Hematopoietic multipotent progenitor cell (in vitro differentiated cells): Measurements from ENCODE around the gene ARVCF. TPM values are rescaled to one million over a fixed set of nuclear protein-coding genes. Genes with fewer than 3 reads are reported as not detected.

ENCODE experiments used
- DNase-seq, 3 donors: peaks; one replicate each; pipeline ENCODE4 v3.0.0-alpha.2; 2011 to 2015; ENCODE audit warnings: low read depth in 2 of 3, low spot score in 2 of 3
- total RNA-seq: library from RNA; depleted of rRNA; stranded (reverse); fragments of >200 nt; gene quantifications from one replicate; pipeline ENCODE4 v1.2.3, GENCODE V29; 2012

The ARVCF gene
- total RNA-seq, 1 donor = 60.9 TPM

DNA sequence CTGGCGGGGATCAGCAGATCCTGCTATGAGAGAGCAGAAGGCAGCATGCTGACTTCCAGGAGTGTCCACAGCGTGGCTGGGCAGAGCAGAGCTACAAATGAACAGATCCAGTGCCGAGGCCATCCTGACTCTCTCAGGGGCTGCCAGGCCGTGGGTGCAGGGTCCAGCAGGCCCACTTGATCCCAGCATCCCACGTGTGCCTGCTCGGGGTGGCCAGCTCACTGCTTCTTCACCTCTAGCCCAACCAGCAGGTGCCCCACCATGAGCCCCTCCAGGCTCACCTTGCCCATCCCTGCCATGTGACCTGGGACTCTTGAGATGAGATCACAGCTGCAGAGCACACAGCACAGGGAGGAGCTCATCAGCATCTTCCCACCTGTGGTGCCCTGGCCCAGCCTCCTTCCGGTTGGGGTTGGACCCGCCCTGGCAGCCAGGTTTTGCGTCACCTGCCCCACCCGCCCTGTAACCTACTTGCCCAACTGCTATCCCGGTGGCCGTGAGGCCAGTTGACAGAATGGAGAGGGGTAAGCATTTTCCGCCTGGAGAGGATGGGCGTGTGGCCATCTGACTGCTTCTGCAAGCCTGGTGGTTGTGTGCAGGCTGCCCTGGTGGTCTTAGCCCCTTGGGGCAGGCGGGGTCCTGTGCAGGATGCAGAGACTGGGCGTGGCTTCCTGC is 15.2 kb upstream of the ARVCF start:
- no peak for DNase-seq

DNA sequence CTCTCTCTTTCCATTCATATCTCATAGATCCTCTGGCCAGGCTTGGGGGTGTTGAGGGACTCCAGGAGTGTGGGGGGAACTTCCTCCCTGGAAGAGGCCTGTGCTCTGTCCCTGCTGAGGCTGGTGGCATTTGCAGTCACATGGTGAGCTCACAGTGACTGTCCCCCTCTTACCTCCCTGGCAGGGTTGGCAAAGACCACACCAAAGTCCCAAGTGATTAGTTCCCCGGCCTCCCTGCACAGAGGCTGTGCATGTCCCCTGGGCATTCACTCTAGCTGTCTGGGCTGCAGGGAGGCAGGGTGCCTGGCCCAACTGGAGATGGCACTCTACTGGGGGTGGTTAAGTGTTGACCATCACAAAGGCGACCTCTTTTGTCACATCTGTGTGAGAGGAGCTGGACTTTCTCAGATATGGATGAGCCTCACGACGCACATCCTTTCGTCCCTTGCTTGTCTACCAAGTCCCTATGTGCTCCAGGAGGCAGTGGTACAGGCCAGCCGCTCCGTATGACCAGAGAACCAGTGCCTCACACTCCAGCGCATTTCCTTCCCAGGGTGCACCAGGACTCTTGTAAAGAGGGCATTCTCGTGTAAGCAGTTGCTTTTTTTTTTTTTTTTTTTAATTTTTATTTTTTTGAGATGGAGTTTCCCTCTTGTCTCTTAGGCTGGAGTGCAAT is 13.1 kb upstream of the ARVCF start:
- no peak for DNase-seq

DNA sequence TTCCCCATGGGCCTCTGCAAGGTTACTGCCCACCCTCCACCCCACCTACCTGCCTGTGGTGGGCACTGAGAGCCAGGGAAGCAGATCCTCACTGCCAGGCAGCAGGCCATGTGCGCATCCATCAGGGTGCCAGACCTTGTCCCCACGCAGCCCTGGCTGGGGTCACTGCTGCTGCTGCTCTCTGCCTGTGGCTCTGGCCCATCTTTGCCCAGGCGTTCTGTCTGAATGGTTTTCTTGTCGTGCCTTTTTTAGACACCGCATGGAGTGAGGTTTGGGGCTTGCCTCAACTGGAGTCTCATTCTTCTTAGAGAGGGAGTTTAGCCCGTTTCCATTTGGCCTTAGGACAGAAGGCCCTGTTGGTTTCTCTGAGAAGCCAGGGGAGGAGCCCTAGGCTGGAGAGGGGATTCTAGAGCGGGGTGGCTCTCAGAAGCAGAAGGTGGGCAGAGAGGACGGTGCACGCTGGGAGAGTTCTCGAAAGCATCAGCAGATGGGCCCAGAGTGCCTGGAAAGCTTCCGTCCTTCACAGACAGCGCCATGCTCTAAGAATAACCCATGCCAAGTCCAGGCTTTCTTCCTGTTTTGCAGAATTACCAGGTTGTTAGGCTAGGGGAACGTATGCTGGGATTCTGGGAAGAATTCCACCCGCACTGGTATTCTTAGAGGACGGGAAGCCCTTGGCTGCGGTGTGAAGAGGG is 12.4 kb upstream of the ARVCF start:
- no peak for DNase-seq

DNA sequence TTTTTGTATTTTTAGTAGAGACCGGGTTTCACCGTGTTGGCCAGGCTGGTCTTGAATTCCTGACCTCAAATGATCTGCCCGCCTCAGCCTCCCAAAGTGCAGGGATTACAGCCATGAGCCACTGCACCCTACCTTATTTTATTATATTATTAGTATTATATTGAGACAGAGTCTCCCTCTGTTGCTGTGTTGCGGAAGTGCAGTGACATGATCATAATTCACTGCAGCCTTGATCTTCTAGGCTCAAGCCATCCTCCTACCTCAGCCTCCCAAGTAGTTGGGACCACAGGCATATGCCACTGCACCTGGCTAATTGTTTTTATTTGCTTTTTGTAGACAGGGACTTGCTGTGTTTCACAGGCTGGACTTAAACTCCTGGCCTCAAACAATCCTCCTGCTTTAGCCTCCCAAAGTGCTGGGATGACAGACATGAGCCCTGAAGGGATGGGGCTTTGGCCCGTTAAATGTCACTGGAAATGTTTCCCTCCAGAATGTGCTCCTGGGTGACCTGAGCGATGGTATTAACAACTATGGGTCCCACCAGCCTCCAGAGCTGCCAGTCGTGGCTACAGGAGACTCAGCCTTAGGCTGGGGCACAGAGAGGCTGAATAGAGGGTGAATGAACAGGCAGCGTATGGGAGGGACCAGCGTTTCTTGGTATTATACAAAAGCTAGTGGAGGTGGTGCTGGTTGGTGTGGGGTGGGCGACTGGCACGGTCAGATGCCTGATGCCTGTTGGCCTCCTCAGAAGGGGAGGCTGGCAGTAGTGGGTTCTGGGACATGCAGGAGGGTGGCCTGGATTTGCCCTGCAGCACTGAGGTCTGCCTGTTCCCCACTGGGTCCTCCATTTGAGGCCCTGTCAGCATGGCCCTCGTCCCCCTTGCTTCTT is 11.6 kb upstream of the ARVCF start:
- peak in 1 of 3 donors; percentile 44 for DNase-seq

DNA sequence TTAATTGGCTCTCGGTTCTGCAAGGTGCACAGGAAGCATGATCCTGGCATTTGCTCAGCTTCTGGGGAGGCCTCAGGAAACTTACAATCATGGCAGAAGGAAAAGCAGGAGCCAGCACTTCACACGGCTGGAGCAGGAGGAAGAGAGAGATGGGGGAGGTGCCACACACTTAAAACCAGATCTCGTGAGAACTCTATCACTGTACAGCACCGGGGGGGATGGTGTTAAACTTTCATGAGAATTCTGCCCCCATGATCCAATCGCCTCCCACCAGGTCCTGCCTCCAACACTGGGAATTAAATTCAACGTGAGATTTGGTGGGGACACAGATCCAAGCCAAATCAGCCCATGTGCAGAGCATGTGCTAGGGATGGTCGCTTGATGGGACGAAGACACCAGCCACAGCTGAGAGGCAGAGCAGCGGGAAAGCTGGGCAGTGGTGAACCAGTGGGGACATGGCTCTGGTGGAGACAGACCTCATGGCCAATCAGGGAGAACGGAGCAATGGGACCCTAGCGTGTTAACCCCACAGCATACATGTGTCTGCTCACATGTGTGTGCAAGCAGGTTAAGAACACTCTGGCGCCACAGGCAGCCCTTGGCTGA is 10.5 kb upstream of the ARVCF start:
- DNase-seq = no peak

DNA sequence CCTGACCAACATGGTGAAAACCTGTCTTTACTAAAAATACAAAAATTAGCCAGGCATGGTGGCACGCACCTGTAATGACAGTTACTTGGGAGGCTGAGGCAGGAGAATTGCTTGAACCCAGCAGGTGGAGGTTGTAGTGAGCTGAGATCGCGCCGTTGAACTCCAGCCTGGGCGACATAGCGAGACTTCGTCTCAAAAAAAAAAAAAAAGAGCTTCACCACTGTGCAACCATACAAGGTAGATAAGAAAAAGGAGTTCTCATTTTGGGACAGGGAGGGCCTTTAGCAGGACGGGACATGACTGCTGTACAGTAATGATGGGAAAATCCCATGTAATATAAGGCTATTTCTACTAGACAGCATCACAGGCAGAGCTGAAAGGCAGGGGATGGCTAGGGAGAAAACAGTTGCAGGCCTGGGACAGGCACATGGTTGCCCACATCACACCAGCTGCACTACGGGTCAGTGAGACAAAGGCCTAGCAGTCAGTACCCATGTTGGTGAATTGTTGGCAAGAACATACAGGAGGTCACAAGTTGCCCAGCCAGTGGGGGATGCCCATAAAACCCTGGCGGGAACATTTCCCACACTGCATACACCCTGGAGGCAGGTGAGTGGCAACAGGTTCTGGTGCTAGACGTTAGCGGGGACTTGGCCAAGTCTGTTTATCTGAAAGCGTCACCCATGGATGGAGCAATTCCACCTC is 9.7 kb upstream of the ARVCF start:
- no peak for DNase-seq

DNA sequence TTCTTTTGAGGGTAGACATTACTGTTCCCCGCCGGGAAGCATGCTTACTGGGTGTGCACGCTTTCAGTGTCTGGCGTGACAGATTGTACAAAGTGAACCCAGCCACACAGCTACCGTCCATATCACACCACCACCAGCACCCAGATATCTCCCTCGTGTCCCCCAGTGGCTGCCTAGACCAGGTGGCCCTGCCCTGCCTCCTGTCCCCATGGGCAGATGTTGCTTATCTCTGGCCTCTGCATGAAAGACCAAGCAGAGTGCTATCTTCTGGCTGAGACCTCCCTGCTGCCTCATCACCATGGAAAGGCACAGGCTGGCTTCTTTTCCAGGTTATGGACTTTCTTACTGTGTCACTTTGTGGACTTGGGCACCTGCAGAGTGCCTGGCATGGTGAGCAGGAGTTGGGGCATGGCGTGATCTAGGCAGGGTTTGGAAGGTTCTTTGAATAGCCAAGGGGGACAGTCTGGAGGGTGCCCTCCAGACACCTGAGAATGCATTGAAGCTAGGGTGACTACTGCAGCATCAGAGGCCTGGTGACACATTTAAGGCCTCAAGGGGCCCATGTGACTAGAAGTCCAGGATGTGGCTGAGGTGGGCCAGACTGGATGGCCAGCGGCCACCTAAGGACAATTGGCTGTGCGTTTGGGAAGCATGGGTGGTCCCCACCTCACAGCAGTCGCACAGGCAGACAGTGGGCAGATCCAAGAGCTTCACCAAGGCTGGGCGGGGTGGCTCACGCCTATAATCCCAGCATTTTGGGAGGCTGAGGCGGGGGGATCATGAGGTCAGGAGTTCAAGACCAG is 9.0 kb upstream of the ARVCF start:
- DNase-seq = peak in 1 of 3 donors; percentile 30

DNA sequence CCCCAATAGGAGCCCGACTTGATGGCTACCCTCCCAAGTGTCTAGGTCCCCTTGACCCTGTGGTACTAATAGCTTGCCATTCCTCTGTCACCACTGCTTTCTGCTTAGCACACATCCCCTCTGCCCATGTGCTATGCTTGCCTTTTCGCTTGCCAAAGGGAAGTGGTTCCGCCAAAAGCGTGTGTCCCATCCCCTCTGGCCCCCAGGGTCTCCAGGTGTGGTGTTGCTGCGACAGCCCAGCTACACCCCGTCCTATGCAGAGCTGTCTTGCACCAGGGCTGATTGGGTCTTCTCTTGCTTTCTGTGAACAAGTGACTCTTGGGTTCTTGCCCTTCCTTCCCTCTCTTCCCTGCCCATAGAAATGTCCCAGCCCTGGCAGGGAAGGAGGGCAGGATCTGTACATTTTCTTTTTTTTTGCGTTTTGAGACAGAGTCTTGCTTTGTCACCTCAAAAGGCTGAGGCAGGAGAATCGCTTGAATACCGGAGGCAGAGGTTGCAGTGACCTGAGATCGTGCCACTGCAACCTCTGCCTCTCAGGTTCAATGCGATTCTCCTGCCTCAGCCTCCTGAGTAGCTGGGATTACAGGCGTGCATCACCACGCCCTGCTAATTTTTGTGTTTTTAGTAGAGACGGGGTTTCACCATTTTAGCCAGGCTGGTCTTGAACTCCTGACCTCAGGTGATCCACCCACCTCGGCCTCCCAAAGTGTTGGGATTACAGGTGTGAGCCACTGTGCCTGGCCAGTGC is 8.2 kb upstream of the ARVCF start:
- DNase-seq = no peak

DNA sequence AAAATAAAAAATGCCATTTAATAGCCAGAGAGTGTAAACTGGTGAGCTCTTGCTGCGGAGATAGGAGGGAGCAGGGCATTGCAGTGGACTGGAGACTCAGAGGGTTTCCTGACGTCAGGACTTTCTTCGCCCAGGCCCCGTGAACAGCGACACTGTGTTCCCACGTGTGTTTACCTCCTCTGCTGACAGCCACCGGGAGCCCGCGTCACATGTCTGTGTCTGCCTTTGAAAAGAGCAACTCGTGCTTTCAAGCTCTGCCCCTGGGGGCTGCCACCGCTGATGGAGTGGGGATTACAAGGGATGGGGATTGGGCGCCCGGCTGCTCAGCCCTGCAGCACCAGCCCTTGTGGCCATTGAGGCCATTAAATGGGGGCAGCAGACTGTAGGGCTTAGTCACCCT is 7.6 kb upstream of the ARVCF start:
- no peak for DNase-seq

DNA sequence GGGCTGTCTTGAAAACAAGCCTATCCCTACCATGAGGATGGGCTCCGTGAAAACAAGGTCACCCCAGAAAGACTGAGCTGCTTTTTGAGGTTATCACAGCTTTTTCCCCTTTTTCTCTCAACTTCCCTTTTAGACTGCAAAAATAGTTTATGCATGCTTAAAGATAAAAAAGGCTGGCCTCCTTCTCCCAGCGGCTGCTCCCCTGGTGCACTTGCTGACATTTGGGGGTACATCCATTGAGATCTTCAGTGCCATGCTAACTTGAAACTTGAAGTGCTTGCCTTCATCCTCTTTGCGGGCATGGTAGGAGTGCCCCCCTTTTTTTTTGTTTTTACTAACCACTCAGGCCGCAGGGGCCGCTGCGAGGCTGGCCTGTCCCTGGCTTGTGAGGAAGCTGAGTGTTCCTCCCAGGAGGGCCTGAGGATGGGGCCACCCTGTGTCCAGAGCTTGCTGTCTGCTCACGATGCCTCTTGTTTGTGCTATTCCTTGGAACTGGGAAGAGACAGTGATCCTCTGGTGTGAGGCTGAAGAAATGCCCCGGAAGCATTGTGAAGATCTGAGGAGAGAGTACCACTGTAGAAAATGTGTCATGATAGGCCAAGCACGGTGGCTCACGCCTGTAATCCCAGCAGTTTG is 6.5 kb upstream of the ARVCF start:
- peak in 1 of 3 donors; percentile 44 for DNase-seq

DNA sequence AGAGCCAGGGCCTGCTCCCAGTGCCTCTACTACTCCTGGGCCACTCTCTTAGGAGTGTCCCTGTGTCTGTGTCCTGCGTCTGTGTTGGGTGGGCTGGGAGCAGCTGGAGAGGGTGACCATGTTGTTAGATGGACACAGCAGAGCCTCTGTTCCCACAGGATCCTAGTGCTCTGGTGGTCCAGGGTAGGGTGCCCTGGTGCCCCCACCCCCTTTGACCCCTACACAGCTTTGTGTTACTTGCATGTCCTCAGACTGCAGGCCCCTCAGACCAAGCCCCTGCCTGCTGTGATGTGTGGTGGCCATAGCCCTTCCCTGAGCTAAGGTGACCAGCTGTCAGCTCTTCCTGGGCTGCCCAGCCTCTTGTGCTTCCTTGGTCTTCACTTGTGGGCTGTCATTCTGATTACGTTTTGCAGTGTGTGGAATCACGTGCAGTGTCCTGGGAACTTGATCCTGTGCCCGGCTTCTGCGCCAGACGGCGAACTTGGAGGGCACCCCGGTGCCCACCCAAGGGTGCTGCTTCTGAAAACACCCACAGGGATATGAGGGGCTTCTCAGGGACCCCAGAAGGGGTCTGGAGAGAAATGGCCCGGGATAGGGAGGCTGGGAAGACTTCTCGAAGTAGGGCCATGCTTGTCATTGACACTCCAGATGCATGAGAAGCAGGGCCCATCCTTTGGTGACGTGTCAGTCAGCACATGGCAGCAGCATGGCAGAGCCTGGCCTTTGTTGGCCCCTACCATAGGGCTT is 5.8 kb upstream of the ARVCF start:
- no peak for DNase-seq

DNA sequence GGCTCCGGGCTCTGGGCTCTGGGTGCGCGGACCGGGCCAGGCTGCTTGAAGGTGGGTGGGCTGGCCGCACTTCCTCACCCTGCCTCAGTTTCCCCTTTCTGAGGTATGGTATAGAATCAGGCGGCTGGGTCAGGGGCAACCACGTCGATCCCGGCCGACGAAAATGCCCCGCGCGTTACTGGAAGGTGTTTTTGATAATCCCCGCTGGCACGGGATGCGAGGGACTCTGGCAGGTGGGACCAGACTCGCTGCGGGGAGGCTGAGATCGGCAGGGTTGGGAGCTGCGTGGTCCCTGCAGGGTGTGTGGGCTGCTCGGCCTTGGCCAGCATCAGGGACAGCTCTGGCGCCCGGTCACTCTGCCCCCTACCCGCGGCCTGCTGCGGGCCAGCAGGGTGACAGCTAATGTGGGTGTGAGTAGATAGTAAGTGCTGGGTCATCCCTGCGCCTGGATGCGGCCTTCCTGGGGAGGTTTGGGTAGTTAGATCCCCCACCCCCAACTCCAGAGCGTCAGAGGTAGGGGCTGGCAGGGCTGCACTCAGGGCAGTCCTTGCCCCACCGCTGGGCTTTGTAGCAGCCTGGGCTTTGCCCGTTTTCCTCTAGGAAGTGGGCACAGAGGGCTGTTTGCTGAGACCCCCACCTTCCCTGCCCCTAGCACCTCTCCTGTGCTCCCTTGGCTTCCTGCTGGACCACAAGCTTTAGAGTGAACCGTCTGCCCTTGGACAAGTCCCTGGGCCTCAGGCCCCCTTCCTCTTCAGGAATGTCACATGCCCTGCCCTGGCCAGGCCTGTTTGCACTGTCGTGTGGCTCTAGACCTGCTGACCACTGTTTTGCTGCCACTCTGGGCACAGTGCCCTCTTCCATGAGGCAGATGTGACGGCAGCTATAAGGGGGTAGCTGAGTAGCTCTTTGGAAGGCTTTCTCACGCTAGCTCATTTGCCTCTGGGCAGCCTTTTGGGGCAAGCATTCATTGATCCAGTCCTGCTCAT is 4.9 kb upstream of the ARVCF start:
- no peak for DNase-seq

DNA sequence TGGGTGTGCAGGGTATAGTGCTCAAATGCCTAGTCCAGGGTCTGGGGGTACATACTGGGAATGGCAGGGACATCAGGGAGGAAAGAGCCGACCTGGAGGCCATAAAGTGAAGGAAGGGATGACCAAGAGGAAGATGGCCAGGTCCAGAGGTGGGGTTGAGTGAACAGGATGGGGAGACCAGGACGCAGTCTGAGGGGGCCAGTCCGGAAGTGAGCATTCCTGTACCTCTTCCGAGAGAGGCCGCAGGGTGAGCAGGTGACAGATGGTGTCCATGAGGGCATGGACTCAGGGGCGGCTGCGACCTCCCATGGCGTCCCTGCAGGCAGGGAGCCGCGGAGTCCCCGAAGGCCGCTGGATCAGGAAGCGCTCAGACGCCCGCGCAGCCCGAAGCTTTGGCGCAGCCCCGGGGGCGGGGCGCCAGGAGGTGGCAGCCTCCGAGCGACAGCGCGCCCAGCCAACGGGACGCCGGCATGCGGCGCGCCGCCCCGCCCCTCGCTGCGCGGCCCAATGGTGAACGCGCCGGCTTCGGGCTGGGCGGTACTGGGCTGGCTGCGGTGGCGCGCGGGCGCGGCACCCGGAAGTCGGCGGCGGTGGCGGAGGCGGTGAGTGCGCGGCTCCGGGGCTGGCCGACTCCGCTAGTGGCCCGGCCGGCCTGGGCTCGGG is 4.0 kb upstream of the ARVCF start, which contains the start of gene TANGO2:
Gene TANGO2, plus strand, starts transcription at position 578 of the 663 bp plus-strand sequence. CDS start 15,689 bp downstream, outside the sequence.
- DNase-seq = peak; percentile 90 to 93 (median 92)

DNA sequence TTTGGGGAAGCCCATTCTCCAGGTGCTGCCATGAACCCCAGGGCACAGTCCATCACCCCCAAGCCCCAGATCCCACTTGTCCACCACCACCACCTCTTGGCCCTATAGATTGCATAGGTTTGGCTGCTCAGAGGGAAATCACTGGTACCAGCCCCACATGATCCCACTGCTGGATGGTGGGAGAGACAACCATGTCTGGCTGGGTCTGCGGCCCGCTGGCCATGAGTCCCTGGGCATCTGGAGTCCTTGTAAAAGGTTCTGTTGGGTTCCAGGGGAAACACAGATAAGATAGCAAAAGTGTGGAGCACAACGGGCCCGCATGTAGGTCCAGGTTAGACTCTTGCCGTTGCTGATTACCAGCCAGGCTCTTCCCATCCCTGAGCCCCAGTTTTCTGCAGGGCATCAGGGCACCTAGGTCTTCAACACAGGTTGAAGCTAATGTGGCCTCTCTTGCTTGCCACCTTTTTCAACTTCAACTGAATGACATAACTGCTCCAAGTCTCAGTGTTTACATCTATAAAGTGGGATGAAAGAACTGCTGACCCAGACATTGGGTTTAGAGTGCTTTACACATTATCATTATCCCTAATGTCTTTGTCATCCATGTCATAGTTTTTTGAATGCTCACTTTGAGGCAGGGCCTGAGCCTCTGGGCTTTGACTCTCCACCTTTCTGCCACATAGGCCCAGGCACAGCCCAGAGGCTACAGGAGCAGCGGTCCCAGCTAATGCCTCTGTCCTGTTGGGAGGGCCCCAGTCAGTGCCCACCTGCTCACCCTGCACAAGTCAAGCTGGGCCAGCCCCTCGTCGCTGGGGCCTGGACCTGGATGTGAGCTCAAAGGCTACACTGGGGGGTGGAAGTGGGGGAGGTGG is 3.3 kb upstream of the ARVCF start:
- DNase-seq = no peak
